Stimulated activated CD8-positive, alpha-beta memory T cell treated with anti-CD3 and anti-CD28 coated beads, Interleukin-15, amount 100 ng/mL, for 1 hour (primary cell): ENCODE data around the gene KHK.

Experiments used
- DNase-seq: peaks from one replicate; pipeline ENCODE4 v3.0.0-alpha.2; 2020; ENCODE audit warnings: low read depth

Gene KHK

DNA sequence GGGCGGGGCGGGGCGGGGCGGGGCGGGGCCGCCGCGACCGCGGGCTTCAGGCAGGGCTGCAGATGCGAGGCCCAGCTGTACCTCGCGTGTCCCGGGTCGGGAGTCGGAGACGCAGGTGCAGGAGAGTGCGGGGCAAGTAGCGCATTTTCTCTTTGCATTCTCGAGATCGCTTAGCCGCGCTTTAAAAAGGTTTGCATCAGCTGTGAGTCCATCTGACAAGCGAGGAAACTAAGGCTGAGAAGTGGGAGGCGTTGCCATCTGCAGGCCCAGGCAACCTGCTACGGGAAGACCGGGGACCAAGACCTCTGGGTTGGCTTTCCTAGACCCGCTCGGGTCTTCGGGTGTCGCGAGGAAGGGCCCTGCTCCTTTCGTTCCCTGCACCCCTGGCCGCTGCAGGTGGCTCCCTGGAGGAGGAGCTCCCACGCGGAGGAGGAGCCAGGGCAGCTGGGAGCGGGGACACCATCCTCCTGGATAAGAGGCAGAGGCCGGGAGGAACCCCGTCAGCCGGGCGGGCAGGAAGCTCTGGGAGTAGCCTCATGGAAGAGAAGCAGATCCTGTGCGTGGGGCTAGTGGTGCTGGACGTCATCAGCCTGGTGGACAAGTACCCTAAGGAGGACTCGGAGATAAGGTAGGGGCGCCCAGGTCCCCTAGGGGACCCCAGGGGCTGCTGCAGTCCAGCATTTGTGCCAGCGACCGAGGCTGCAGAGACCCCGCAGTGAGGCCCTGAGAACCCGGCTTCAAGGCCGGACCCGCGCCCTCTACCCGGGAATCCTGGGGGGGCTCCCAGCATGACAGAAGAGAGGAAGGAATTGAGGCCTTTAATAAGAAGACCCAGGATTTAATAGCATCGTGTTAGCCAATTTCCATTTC is at the start of gene KHK:
TSS of gene KHK (plus strand) at position 49 of the 870 bp plus-strand sequence. CDS start at position 537, 488 bp downstream.
- no peak for DNase-seq

DNA sequence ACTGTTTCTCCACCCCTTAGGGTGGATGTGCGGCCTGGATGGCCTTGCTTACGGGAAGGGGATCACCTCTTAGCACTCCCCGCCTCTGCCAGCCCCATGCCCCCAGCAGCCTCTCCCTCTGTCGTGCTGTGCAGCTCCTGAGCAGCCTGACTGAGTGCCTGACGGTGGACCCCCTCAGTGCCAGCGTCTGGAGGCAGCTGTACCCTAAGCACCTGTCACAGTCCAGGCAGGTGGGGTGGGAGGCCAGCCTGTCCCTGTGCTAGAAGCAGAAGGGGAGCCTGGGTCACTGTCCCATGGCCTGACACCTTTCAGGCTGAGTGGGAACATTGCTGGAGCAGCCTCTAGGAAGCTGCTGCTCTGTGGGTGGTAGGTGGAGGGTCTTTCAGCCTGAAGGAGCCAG is 48.6 kb upstream of the KHK start:
- DNase-seq, result no peak

DNA sequence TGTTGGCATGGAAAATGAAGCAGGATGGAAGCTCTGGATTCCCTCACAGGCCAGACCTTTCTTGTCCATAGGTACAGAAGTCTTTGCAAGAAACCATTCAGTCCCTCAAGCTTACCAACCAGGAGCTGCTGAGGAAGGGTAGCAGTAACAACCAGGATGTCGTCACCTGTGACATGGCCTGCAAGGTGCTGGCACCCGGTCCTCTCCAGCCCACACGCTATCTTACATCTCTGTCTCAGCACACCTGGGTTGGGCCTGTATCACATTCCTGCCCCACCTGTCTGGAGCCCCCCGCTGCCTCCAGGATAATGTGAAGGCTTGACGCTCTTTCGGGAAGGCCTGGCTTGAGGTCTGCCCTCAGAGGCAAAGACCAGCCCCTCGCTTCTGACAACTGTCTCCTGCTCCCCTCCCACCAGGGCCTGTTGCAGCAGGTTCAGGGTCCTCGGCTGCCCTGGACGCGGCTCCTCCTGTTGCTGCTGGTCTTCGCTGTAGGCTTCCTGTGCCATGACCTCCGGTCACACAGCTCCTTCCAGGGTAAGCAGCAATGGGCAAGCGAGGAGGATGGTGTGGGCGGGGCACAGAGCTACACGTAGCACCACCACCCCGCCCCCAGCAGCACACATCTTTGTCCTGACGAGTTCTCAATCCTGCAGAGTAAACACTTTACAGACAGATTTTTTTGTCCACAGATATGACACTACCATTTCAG is 47.8 kb upstream of the KHK start:
- DNase-seq, result no peak

DNA sequence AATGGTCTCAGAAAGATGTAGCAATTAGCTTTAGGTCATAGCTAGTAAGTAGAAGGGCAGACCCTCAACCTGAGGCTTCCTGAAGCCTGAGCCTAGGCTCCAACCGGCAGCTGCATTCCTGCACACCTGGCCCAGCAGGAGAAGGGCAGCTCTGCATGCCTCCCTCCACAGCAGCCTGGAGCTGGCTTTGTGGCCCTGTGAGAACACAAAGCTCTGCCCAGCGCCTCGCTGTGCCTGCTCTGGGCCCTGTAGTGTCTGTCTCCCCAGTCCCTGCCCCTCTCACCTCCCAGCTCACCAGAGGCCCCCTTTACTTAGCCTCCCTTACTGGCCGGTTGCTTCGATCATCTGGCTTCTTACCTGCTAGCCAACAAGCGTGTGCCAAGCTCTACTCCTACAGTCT is 47.1 kb upstream of the KHK start:
- DNase-seq, result no peak

DNA sequence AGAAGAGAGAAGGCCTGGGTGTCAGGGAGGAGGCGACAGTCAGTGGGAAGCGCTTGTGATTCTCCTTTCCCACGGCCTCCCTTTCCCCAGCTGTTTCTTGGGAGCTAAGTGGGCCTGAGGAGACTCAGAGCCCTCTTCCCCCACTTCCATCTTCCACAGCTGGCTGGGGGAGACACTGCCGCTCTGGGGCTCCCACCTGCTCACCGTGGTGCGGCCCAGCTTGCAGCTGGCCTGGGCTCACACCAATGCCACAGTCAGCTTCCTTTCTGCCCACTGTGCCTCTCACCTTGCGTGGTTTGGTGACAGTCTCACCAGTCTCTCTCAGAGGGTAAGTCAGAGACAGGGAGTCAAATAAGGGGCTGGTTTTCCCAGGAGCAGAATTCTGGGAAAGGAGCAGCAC is 46.7 kb upstream of the KHK start:
- no peak for DNase-seq

DNA sequence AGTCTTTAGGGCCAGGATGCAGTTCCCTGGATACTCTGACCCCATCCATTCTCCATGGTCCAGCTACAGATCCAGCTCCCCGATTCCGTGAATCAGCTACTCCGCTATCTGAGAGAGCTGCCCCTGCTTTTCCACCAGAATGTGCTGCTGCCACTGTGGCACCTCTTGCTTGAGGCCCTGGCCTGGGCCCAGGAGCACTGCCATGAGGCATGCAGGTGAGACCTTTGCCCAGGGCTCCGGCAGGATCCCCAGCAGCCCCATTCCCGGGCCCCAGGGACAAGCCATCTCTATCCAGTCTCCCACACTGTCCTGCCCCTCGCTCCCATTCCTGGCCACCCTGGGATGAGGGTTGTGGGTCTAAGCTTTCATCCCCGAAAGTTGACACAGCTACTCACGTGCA is 46.3 kb upstream of the KHK start:
- no peak for DNase-seq

DNA sequence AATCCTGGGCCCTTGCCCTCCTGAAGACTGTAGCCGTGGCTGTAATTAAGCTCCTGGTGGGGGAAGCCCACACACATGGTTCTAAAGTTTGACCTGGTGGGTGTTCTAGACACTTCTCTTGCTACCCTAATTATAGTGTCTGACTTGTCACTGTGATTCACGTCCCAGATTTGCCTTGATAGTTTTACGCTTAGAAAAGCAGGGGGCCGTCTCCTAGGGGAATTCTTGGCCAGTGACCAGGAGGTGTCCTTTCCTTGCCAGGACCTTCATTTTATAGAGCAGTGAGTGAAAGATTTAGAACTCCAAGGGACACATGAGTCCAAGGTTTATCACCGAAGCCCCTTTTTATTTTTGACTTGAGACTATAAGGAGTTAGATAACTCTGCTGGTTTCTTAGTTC is 44.8 kb upstream of the KHK start:
- no peak for DNase-seq

DNA sequence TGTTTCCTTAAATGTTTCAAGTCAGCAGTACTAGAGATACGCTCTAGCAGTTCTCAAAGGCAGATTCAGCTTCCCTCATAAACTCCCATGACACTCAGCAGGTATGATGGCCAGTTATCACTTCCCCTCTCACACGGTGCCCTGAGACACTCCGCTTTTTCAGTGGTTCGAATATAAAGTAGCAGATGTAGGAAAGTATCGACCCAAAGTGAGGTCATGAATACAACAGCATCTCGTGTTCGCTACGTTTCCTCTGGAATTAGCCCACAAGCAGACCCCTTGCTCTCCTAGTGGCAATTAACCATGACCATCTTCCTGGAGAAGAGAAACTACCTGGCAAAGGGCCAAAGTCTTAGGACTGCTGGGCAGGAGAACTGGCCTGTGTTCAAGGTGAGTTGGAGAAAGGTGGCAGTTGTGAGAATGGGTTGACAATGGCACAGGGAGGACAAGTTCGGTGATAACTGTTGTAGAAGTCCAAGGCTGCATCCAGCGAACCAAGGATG is 44.4 kb upstream of the KHK start:
- DNase-seq, result no peak

DNA sequence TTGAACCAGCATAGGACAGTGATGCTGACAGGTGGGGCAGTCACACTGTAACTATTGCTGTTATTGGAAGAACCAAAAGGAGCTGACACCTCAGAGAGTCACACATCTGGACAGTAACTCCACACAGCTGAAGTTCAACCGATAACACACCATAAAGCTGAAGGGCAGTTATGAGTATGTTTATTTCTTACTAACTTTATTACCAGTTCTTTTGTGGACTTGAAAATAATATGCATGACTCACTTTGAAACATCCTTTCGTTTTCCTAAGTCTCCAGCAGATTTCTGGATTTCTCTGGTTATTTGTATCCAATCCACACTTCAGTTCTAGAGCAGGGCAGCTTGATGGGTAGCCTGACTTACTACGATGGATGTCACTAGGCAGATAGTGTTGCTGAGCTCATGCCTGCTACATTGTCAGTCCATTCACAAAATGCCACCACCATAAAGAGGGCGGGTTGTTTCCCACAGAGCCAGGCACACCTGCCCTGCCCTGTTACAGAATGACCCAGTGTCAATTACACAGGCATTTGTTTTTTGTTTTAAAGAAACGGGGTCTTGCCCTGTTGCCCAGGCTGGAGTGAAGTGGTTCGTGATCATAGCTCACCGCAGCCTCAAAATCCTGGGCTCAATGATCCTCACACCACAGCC is 43.5 kb upstream of the KHK start:
- no peak for DNase-seq

DNA sequence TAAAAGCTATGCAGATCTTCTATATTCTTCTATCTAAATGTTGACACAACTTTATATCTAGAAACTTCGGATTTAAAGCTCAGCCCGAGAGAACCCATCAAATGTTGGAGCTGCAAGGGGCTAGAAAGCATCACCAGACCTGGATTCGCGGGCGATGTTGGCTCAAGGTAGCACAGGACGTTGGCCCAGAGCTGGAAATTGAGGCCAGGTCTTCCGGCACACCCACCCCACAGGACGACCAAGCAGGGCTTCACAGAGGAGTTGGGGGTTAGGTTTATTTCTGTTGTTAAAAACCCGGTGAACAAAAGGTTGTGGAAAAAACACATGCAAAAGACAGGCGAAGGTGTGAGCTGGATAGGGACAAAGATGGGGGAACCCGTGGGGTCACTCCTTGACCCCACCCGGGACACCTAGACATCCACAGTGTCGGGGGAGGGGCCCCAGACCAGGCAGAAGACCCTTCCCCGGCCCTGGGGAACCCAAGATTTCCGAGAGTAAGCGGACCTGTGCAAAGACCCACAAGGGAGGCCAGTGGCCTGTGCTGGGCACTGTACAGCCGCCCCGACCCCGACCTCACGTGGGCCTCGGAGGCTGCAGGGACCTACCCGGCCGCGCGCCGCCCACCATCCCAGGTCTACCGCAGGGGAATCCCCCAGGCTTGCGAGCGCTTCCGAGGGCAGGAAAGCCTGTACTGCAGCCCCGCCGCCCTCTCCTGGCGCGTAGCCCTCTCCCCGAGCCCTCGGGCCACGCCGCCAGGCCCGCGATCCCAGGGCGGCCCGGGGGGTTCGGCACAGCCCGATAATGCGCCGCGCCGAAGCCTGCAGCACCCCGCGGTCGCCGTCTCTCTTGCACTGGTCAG is 36.9 kb upstream of the KHK start:
- DNase-seq, result peak; percentile 31

DNA sequence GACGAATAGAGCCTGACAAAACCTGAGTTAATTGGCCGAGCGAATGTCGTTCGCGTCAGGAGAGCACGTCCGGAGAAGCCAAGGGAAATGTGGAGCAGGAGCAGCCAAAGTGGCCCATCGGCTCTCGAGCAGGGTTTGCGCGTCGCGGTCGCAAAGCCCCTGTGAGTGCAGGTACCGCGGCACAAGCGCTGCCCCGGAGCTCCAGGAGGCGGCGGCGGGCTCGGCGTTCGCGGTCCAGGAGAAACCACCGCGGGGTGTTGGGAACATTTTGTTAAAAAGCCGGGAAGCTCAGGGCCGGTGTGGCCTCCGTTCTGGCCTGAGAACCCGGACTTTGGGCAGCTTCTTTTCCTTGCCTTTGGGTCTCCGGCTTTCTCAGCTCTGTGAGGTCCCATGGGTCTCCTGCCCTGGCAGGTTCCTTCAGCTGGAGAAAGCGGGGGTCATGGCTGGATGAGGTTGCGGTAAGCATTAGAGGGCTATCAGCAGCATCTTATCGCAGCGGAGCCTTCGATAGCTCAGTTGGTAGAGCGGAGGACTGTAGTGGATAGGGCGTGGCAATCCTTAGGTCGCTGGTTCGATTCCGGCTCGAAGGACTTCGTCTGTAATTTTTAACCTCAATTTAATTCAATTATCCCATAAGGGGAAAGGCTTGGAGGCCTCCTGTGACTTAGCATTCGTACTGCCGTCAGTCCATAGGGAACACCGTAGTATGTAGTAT is 36.1 kb upstream of the KHK start:
- DNase-seq, result peak; percentile 89

DNA sequence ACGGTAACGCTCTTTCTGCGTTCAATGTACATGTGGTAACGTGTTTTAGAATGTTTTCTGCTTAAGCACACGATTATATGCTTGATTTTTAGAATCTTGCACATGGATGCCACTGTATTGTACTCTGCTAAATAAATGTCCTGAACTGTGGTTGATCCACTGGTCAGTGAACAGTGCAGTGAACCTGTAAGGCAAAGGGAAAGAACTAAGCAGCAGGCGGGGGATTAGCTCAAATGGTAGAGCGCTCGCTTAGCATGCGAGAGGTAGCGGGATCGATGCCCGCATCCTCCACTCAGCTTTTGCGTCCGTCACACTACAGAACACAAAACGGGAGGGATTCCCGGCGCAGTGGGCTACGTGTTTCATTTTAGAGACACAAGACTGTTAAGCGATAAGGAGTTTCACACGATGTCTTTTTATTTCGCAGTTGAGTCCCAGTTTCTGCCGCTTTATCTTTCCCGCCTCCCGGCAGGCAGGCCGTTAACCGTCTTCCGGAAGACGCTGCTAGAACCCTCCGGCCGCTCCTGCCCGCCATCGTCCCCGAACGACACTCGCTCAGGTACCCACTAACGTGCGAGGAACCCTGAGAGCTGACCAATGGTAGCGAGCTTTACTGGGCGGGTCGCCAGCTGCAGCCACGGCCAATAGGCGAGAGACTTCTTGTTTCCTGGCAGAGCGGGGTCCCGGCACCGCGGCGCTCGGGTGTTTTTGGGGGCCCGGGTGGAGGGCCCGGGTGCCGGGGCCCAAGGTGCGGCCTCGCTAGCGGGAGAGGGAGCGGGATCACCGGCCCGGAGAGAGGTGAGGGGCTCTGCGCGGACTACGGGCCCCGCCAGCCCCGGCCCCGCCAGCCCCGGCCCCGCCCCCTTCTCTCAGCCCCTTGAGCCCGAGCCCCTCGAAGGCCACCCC is 35.3 kb upstream of the KHK start, which contains the start of gene AGBL5:
TSS of gene AGBL5 (plus strand) at position 673 of the 906 bp plus-strand sequence. CDS start 1,291 bp downstream, outside the sequence.
- peak; percentile 94 for DNase-seq

DNA sequence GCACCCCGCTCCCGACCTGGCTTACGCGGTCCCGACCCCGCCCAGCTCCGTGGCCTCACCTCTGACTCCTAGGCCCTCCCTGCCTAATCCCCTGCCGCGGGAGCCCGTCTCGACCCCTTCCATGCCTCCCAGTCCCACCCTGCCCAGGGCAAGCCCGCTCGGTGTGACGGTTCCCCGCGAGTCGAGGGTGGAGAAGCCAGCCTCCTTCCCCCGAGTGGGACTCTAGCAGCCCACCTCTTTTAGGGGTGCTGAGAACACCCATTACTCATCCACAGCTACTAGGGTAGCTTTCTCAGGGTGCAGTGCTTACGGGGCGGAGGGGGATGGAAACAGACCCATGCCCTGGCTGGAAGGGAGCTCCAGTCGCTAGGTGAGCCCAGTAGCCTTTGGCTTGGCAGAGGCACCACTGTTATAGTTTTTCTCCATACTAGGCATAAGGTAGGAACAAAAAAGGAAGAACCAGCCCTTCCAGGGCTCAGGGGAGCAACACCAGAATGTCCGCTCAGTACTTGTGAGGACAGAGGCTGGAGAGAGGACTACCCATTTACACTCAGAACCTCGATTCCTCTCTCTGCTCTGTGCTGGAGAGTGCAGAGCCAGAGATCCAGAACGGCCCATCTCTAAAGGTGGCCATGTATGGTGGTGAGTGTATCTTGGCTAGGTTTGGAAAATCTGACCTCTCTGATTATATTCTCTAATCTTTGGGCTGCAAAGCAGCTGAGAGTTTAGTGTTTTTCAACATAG is 34.5 kb upstream of the KHK start:
- DNase-seq, result no peak

DNA sequence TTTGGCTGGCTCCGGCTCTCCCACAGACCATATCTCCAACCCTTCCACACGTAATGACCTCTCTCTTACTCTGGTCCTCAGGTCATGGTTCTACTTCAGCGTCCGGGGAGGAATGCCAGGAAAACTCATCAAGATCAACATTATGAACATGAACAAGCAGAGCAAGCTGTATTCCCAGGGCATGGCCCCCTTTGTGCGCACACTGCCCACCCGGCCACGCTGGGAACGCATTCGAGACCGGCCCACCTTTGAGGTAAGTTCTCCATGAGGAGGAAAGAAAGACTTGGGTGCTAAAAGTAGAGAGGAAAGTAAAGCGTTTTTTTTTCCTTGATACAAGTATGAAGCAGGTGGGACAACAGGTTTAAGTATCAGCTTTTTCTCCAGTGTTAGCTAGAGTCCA is 33.3 kb upstream of the KHK start:
- DNase-seq, result no peak

DNA sequence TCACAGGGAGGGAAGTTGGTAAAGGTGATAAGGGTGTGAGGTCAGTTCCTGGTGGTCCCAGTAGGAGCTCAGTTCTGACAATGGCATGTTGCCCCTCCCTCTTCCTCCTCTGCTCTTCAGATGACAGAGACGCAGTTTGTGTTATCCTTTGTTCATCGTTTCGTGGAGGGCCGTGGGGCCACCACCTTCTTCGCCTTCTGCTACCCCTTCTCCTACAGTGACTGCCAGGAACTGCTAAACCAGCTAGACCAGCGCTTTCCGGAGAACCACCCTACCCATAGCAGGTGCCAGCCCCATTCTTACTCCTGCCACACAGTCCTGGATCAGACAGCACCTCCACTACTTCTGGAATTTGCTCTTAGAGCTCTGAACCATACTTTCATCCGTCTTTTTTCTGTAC is 32.8 kb upstream of the KHK start:
- no peak for DNase-seq

DNA sequence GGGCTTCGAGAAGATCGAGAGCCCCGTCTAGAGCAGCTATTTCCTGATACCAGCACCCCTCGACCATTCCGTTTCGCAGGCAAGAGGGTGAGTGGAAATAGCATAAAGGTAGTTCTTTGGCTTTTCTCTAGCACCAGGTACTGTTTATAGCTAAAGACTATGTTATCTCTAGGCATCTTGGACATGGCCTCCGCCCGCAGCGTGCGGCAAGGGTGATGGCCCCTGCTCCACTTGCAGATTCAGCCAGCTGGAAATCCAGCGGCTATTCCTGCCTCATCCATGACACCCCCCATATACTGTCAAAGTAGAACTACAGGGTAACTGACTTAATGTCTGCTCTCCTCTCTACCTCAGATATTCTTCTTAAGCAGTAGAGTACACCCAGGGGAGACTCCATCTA is 31.9 kb upstream of the KHK start:
- DNase-seq, result no peak

DNA sequence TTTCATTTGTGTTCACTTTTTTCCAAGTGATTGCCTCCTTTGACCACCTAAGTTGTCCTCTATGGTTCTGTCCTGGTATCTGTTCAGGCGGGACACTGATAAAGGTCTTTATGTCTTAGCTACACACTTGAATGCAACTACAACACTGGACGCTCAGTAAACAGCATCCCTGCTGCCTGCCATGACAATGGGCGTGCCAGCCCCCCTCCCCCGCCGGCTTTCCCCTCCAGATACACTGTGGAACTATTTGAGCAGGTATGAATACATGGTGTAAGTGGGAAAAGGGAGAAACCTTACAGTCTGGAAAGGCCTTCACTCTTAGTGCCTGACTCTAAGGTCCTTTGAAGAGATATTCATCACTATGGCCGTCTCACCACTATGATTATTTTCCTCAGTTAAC is 29.4 kb upstream of the KHK start:
- no peak for DNase-seq

DNA sequence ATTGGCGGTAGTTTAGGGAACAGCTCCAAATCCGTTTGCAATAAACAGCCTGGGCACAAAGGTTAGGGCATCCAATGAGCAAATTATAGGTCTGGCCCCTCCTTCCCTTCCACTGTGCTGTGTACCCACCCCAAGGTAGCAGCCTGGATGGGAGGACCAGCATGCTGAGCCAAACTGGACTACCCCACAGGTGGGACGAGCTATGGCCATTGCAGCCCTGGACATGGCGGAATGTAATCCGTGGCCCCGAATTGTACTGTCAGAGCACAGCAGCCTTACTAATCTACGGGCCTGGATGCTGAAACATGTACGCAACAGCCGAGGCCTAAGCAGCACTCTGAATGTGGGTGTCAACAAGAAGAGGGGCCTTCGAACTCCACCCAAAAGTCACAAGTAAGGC is 28.4 kb upstream of the KHK start:
- DNase-seq, result no peak

DNA sequence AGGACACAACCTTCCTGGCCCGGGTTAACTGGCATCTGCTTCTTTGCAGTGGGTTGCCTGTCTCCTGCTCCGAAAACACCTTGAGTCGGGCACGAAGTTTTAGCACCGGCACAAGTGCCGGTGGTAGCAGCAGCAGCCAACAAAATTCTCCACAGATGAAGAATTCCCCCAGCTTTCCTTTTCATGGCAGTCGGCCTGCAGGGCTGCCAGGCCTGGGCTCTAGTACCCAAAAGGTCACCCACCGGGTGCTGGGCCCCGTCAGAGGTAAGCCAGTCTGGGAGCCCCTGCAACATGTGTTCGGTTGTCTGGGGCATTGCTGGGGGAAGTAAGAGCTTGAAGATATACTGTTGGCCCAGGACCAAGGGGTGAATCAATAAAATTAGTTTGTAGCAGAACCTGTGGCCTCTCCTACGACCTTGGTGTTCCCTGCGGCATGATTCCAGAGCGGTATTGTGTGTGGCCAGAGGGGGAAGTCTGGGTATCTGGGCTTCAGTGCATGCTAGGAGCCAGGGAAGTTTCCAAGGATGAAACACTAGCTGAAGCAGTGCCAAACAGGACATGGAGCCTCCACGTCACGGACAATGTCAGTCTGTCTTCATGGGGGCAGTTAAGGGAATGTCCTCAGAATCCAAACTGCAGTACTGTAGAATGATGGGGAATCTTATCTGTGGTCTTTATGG is 27.3 kb upstream of the KHK start:
- no peak for DNase-seq
